HG02678 (cell line): ENCODE results near the gene ARL17B.
"Not testable (repeated sequence)": the region's sequence is repeated elsewhere in the genome, so short reads cannot be mapped to it uniquely, and the experiment has no call there.

ENCODE experiments used
- ATAC-seq: cut with Tn5 transposase; IDR thresholded peaks from one replicate; pipeline ENCODE4 v1.9.1; 2021; ENCODE audit warnings: mild to moderate bottlenecking, moderate library complexity; ENCODE audit not compliant: unreplicated experiment

The ARL17B gene

DNA sequence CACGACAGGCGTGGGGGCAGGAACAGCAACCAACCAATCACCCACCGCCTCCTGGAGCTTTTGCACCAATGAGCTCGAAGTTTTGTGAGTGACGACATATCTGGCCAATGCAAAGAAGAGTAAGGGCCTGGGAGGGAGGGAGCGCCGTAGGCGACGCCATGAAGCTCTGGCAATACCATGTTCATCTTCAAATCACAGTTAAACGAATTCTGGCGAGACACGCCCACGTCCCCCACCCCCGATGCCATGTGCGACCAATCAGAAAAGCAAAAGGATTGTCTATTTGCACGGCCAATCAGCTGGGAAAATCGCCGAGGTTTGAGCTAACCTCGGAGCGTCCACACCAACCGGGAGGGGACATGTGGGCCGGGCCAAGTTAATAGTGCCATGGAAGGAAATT lies at the start of gene ARL17B:
ARL17B (minus strand) TSS at position 12 of the 400 bp plus-strand sequence. CDS start 3,369 bp downstream, outside the sequence.
- peak; percentile 98 for ATAC-seq

DNA sequence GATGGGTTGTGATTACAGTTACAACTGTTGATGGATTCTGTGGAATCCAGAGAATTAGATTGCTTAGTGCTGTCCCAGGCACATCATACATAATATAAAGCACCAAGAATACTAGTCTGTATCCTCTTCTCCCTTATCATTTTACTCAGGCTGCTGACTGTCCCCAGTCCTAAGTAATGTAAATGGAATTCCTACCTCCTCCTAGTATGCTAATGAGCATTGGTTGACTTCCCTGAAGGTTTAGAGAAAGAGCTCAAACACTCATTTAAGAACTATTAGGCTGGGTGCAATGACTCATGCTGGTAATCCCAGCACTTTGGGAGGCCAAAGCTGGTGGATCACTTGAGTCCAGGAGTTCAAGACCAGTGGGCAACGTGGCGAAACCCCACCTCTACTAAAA lies 48.3 kb upstream of the ARL17B start:
- ATAC-seq: not testable (repeated sequence)

DNA sequence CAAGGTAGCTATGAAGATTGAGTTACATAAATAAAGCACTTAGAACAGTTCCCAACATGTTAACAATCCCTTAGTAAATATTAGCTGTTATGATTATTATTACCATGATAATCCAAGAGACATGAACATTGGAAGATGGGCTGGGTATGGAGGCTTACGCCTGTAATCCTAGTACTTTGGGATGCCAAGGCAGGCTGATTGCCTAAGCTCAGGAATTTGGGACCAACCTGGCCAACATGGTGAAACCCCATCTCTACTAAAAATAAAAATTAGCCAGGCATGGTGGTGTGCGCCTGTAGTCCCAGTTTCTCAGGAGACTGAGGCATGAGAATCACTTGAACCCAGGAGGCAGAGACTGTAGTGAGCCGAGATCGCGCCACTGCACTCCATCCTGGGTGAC lies 45.6 kb upstream of the ARL17B start:
- not testable (repeated sequence) for ATAC-seq

DNA sequence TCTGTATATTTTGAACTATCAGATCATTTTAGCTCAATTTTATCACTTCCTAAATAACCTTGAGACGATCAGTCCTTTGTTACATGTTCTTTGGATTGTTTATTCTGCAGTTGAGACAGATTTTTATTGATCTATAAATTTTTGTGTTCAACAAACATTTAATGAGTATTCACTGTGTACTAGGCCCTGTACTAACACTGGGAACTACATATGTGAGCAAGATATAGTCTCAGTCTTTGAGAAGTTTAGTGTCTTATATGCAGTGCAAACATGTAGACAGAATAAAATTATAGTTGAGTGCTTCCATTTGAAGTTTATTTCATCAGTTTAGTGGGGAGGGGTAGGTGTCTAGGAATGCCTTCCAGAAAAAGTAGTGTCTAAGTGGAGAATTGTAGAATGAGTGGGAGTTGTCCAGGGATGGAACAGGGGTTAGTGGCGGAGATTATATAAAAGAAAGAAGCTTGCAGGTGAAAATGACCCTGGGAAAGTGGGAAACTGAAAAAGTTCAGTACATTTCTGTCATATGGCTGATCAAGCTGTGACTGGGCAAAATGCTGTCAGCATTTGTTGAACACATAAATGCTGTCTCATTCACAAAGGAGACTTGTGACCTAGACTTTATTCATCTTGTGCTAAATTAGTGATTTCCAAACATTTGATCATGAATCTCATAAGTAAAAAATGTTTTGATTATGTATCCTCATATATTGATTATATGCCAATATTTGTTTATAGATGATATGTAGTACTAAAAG lies 39.6 kb upstream of the ARL17B start:
- not testable (repeated sequence) for ATAC-seq

DNA sequence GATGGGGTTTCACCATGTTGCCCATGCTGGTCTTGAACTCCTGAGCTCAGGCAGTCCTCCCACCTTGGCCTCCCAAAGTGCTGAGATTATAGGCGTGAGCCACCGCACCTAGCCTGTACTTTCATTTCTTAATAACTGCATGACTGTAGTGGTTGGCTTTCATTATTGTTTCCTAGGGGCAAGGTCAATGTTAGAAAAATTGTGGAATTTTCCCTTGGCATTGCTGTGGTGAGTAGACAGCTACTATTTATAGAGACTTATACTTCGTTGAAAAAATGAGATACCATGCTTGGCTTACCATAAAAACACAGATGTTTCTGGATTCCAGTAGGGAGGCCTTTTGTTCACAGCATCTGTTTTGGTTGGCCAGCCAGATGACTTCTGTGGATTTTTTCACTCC lies 39.0 kb upstream of the ARL17B start:
- ATAC-seq: not testable (repeated sequence)

DNA sequence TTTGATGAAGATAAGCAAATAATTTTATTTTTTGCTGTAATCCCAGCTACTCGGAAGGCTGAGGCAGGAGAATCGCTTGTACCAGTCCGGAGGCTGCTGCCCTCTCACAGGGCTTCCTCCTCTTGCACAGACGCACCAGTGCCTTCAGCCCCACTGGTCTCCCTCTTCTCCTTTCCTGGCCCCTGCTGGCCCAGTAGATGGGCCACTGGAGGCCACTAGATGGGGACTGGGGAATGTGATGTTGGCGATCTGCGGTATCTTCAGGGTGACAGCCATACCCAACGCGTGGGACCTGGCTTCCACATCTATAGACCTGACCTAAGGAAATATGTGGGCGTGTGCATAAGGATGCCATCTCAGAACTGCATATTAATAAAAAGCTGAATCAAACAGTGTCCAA lies 38.4 kb upstream of the ARL17B start:
- ATAC-seq: not testable (repeated sequence)

DNA sequence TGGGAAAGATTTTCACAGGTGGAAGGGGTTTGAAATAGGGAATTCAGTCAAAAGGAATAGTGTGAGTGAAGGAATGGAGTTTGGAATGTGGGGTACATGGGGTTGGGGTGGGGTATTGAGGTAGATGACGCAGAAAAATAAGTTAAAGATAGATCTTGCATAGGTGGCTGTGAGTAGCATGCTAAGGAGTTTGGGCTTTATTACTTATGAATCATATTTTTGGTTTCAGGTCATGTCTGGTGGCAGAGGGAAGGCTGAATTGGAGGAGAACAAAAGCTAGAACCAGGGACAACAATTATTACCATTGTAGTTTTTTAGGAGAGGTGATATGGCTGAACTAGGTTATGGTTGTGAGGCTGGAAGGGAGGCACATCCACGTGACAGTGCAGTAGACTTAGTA lies 34.7 kb upstream of the ARL17B start:
- not testable (repeated sequence) for ATAC-seq

DNA sequence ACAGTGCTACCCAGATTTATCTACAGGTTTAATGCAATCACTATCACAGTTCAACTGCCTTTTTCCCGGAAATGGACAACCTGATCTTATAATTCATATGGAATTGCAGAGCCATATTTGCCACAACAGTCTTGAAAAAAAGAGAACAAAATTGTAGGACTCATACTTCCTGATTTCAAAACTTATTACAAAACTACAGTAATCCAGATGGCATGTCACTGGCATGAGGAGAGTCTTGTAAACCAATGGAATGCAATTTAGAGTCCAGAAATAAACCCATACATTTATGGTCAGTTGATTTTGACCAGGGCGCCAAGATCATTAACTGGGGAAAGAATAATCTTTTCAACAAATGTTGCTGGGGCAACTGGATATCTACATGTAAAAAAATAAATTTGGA lies 32.1 kb upstream of the ARL17B start:
- not testable (repeated sequence) for ATAC-seq

DNA sequence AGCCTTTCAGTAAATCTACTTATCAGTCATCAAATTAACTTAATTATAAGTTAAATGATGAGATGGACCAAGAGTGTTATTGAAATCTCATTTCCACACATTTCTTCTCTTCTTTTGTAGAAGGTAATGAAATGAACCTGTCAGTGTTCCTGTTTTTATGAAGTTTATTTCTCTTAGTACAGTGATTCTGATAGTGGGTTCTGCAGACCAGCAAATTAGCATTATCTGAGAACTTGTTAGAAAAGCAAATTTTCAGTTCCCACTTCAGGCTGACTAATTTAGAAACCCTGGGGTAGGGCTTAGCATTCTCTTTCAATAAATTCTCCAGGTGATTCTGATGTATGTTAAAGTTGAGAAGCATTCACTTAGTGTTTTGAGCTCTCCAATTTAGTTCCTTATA lies 23.9 kb upstream of the ARL17B start:
- not testable (repeated sequence) for ATAC-seq

DNA sequence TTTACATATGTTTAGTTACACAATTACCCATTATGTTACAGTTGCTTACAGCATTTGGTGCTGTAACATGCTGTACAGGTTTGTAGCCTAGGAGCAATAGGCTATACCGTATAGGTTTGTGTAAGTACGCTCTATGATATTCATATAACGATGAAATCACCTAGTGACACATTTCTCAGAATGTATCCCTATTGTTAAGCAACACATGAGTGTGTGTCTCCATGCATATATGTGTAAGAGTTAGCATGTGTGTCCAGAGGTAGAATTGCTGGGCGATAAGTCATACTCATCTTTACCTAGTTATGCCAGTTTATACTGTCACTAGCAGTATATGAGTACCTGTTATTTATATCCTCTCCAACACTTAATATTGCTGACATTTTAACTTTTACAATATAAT lies 21.6 kb upstream of the ARL17B start:
- not testable (repeated sequence) for ATAC-seq

DNA sequence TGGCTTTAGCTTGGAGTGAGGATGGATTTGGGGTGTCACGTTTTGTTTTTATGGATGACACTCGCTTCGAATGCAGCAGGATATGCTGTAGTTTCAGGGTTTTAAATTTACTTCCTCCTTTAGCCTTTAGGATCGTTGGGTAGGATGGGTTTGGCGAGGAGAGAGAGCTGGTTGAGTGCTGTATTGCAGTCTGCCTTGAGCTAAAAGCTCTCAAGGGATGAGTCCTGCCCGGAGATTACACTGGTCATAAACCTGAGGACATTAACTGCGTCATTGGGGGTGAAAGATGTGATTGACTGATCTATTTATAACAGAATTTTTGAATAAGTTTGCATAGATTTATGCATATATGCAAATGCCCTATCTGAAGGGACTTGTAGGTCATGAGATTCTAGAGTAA lies 11.9 kb upstream of the ARL17B start:
- ATAC-seq: not testable (repeated sequence)

DNA sequence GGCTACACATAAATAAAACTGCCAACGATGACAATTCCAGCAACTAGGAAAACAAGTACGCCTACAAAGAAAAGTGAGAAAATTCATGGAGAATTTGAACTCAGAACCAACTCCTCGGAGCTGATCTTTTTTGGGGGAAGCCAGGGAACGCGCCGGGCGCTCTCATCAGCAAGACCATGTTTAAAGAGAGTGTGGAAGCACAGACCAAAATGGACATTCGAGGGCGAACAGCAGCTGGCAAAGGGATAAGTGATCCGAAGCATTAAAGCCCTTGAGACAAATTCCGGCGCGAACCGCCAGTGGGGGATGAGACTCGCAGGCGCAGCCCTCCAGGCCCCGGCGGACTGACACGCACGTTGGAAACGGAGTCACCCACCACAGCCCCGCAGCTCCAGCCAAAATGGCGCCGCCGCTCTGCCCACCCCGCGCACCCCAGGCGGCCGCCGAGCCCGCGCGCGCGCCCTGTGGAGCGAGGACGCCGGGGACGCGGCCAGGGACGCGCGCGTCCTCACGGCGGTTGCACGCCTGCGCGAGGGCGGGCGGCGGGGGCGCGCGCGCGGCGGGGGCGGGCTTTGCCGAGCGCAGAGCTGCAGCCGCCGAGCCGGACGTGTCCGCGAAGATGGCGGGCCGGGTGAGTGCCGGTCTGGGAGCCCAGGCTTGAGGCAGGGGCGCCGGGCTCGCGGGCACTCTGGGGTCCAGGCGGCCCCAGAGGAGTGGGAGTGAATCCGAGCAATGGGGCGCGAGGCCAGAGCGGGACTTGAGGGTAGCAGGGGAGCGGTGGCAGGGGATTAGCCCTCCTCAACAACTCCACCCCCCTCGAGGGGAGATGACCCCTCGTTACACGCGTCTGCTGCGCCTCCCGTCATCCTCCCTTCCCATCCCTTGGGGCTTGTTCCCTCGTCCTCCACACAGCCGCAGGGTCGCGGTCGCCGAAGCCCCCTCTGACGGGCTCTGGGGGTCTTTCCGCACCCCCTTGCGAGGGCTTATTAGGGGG lies 11.0 kb upstream of the ARL17B start:
- ATAC-seq: peak; percentile 81

DNA sequence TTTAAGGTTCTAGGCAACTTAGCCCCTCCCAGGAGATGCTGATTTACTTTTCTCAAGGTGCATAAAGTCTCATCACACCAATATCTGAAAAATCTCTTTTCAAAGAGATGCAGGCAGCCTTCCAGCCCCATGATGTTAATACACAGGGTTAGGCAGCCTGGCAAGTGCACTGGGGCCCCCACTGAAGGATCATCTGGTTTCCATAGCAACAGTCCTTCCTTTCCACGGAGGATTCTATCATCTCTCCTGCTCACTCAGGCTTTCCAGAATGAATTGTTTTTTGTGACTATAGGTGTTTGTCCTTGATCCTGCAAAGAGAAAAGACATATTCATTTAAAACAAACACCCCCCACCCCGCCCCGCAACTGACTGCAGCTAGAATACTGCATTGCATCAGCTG lies 6.0 kb upstream of the ARL17B start:
- ATAC-seq: not testable (repeated sequence)

DNA sequence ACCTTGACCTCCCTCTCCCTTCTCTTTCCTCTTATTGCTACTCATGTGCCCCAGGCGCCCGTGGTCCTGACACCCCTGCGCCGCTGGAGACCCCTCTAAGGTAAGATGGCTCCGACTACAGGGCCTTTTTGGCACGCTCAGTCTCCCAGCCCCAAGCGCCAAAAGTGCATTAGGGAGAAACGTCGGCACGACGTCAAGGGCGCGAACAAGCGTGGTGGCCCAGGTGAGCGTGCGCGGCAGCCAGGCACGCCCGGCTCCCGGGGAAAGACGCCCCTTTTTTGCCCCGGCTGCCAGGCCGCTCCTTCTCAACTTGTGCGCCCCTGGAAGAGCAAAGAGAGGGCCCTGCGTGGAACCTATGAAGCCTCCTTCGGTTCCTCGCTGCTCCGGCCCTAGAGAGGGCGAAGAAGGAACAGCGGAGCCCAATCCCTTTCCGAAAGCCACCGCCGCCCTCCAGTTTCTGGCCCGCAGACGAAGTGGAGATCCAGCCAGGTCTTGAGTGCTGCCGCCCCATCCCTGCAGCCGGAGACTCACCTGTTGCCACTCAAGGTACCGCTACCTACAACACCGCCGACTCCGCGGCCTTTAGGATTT lies 326 bp downstream of the ARL17B start:
- ATAC-seq: peak; percentile 33

DNA sequence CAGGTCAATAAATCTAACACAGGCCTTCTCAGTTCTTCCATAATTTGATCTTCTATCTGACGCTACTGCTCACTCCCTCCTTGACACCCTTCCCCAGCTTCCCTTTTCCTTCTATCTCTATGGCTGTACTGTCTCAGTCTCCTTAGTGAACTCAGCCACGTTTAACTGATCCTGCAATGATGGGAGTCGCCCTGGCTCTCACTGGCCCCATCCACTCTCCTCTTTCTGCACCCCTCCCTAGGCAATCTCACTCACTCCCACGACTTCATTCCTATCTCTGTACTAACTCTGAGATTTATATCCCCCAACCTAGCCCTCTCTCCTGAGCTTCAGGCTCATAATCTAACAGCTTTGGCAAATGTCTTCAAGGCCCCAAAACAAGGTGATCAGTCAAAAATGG lies 7.7 kb downstream of the ARL17B start:
- ATAC-seq: not testable (repeated sequence)

DNA sequence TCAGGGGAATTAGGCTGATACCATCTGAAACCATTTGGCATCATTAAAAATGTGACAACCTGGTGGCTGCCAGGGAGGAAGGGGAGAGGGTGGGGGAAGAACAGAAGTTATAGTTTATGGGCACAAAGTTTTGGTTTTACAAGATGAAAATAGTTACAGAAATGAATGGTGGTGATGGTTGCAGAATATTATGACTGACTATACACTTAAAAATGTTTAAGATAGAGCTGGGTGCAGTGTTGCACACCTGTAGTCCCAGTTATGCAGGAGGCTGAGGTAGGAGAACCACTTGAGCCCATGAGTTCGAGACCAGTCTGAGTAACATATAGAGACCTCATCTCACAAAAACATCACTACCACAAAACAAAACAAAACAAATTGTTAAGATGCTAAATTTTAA lies 12.5 kb downstream of the ARL17B start:
- ATAC-seq: not testable (repeated sequence)

DNA sequence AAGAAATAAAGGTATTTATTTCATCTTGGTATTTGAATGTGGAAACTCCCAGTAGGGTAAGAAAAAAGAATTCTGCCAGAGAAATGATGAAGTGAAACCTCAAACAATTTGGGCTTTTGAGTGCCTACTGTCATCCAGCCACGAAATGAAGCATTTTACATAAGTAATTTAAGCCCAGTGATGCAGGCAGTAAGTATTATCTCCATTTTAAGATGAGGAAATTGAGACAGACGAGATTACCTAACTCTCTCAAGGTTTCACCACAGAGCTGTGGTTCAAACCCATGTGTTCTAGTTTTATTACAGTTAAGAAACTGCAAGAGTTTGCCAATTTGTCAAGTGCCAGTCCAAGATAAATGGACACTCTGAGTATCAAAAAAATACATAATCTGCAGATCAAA lies 13.2 kb downstream of the ARL17B start:
- ATAC-seq: peak; percentile 44

DNA sequence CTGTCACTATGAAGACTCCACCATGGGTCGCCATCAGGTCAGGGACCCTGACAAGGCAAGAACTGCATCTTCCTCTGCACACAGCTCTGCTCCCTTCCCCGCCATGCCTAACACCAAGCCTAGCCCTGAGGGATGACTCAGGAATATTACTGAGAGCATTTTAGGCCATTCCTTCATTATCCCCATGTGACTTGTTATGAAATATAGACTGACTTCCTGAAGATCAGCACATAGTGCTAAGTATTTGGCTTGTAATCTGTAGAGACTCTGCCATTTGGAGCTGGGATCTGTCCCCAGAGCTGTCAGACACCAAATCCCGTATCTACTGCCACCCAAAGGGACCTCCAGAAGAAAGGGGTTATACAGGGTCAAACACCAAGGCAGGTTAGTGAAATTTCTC lies 19.4 kb downstream of the ARL17B start:
- not testable (repeated sequence) for ATAC-seq

DNA sequence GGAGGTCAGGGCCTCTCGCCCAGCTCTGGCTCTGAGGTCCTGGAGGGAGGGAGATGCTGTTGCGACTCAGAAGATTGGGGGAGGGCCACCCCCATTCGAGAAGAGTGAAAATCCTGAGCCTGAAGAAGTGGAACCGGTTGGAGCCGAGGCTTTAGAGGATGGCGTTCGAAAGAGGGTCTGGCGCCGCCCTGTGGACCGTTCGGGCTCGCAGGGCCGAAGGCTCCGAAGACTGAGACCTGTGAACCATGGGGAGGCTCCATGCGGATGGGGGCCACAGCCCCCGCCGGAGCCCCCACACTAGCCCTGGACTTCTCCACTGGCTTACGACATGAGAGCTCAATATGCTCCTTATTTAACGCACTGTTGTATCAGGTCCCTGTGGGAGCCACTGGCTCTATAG lies 20.3 kb downstream of the ARL17B start:
- not testable (repeated sequence) for ATAC-seq

DNA sequence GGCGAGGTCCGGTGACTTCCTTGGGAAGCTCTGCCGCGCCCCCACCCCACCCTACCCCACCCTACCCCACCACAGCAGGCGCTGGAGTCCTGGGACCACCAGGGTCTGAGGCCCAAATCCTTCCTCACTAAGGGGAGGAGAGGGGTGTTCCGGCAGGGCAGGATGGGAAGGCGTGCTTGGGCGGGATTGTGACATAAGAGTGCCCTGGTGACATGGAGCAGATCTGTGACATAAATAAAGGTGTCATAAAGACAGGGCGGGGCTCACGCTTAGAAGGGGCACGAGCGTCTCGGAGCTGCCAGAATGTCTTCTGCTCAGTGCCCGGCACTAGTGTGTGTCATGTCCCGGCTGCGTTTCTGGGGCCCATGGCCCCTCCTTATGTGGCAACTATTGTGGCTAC lies 66.7 kb downstream of the ARL17B start, which contains the start of gene LRRC37A:
LRRC37A (plus strand) TSS at position 301 of the 400 bp plus-strand sequence; CDS start at position 304, 3 bp downstream.
- ATAC-seq: not testable (repeated sequence)

DNA sequence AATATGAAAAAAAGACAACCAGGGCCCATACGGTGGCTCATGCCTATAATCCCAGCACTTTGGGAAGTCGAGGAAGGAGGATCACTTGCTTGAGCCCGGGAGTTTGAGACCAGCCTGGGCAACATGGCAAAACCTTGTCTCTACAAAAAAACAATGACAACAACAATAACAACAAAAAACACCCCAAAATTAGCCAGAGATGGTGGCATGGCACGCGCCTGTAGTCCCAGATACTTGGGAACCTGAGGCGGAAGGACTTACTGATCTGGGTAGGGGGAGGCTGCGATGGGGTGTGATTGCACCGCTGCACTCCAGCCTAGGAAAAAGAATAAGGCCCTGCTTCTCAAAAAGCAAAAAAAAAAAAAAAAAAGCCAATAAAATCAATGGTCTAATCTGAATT lies 69.9 kb downstream of the ARL17B start:
- ATAC-seq: not testable (repeated sequence)
